Heart right ventricle (tissue), 16 donors: ENCODE measurements around the gene YEATS2. TPM values are rescaled to one million over a fixed set of nuclear protein-coding genes. Genes with fewer than 3 reads are reported as not detected.
A peak's percentile ranks its signal among the peaks of the same experiment; 100 is the strongest.
"Not testable (repeated sequence)": the region's sequence is repeated elsewhere in the genome, so short reads cannot be mapped to it uniquely, and the experiment has no call there.

Experiments
- ATAC-seq, 8 donors: fragments of 200-7000 bp; cut with Tn5 transposase; one replicate each; pipeline ENCODE4 v1.9.1; 2020; ENCODE audit warnings: mild to moderate bottlenecking in 8 of 8, moderate library complexity in 8 of 8, moderate number of reproducible peaks in 1 of 8
- DNase-seq, 2 donors: peaks; one replicate each; pipeline ENCODE4 v3.0.0-alpha.2; 2020
- H3K27ac ChIP-seq, 10 donors: fragments of 200-600 bp; sonication (generic) in 2 of 10; one replicate each; pipeline versions ENCODE4 v1.5.0 to v1.8.0; 2020 to 2022; ENCODE audit warnings: mild to moderate bottlenecking in 3 of 10
- H3K27me3 ChIP-seq, 7 donors: fragments of 200-600 bp; one replicate each; pipeline ENCODE4 v1.8.0; 2021 to 2022; ENCODE audit warnings: mild to moderate bottlenecking in 2 of 7
- H3K36me3 ChIP-seq, 9 donors: fragments of 200-600 bp; sonication (generic) in 1 of 9; one replicate each; pipeline versions ENCODE4 v1.5.0 to v1.8.0; 2020 to 2022; ENCODE audit warnings: mild to moderate bottlenecking in 2 of 9
- H3K4me1 ChIP-seq, 9 donors: fragments of 200-600 bp; sonication (generic) in 1 of 9; one replicate each; pipeline versions ENCODE4 v1.5.0 to v1.8.0; 2020 to 2022; ENCODE audit warnings: mild to moderate bottlenecking in 4 of 9
- H3K4me3 ChIP-seq, 10 donors: fragments of 200-600 bp; sonication (generic) in 2 of 10; one replicate each; pipeline versions ENCODE4 v1.5.0 to v1.8.0; 2020 to 2022; ENCODE audit warnings: mild to moderate bottlenecking in 7 of 10, moderate library complexity in 2 of 10
- H3K9me3 ChIP-seq, 11 donors: fragments of 200-600 bp in 10 of 11; sonication (generic) in 2 of 11; one replicate each; pipeline versions ENCODE4 v1.5.0 to v1.8.0; 2013 to 2022; ENCODE audit warnings: mild to moderate bottlenecking in 2 of 11, control low read depth in 1 of 11, moderate library complexity in 1 of 11
- CTCF ChIP-seq, 9 donors: fragments of 200-600 bp; sonication (generic) in 2 of 9; IDR thresholded peaks; one replicate each; pipeline versions ENCODE4 v1.5.0 to v1.8.0; 2021 to 2022; ENCODE audit warnings: antibody characterized with exemption in 9 of 9, mild to moderate bottlenecking in 5 of 9, moderate library complexity in 1 of 9
- WGBS, 2 donors: extraction: QIAGEN DNeasy Blood & Tissue Kit; methylation state at CpG; one replicate each; pipeline ENCODE4 v1.1.7; 2013; ENCODE audit warnings: inconsistent platforms in 1 of 2; 5-methylcytosine and 5-hydroxymethylcytosine counted together
- intact Hi-C, 10 donors: fragments of 100-400 bp; cut with DNase I; formaldehyde crosslinking; loops; one replicate each; pipeline versions ENCODE4 v1.11.1 to v1.14.2; 2022
- polyA plus RNA-seq, 2 donors: library from polyadenylated mRNA; stranded (reverse); fragments of 200-250 nt; gene quantifications; one replicate each; pipeline ENCODE4 v1.2.3, GENCODE V29; 2013
- total RNA-seq, 10 donors: library from RNA; stranded (reverse); fragmentation: NEBNext Ultra II Directional in 3 of 10; extraction: Animal tissue kit (Norgen Biotek cat#: 25700) in 3 of 10; gene quantifications; one replicate each; pipeline versions ENCODE4 v1.2.1 to v1.2.4, GENCODE V29; 2021 to 2023
- donor health status: Arrhythmogenic right ventricular cardiomyopathy.
- donor health status: ischemic (EF 13 %, LVEDD 7.1; RV severe dilation, severe dysfunction).
- donor health status: healthy with polysubstance abuse.
- donor health status: DM: no; HTN: yes; CAD: no.
- donor health status: DM: no; HTN: no; CAD: no.
- donor health status: ischemic (EF 25% LVEDD 6.9; RV normal size, moderate dysfunction).
- donor health status: ischemic (EF 25% LVEDD 5.7; RV mildly dilated, moderate dysfunction).
- donor health status: healthy.
- donor health status: DM: yes; HTN: yes; CAD: no.
- donor health status: Ischemic cardiomyopathy.
- donor health status: ischemic (EF 35%, LVEDD 5.7; RV mildly dilated, moderate dysfunction).
- donor health status: nonischemic (EF 11% LVEDD 7.7; RV severe dilation, severe dysfunction).
- donor health status: DM: yes; HTN: yes; CAD: no.
- donor health status: PGD.
- donor health status: ischemic (EF 29% LVEDD 5.4; RV normal size, mild dysfunction).
- donor health status: nonischemic (EF 23%, LVEDD 6.1; RV moderate dilation, normal function).

The YEATS2 gene
- total and polyA plus RNA-seq, 12 donors: 4.6 to 22.2 (median 10.1) TPM

DNA sequence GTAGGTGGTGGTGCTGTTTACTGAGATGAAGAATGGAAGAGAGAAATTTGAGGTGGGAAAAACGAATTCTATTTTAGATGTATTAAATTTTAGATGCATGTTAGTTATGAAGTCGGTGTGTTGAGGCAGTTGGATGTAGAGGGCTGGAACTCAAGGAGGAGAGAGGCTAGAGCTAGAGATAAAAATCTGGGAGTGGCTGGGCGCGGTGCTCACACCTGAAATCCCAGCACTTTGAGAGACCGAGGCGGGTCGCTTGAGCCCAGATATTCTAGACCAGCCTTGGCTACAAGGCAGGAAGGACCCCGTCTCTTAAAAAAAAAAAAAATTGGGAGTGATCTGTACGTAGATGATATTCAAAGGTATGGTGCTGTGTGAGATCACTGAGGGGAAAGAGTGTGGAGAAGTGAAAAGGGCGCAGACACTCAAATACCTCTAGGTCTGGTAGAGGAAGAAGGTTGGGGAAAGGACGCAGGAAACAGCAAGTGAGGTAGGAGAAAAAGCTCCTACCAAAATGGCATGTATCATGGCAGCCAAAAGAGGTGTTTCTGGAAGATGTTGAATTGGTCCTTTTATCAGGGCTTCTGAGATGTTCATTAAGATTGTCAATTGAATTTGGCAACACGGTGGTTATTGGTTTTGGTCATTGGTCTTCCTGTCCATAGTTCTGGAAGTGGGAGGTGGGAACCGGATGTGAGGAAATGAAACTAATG, 1.8 kb downstream of the YEATS2 start:
- no peaks in the 10 kb centered on the region for H3K27me3 ChIP-seq
- H3K27ac ChIP-seq: peak overlapping the region in 8 of 10 donors; percentile 91 to 98 (median 94)
- ATAC-seq (no peak), DNase-seq (no peak)
- peaks cover 0 to 14% (median 0%) of the 10 kb centered on the region in 9 donors for H3K36me3 ChIP-seq
- intact Hi-C loops: loop anchor here in 2 of 10 donors (2.0 to 5.0 kb wide), 2 partner anchors 62 to 63 kb away; partner anchors contain the start of gene KLHL24 (in 1 of the 2)
- peaks cover 0 to 42% (median 21%) of the 10 kb centered on the region in 9 donors for H3K4me1 ChIP-seq
- H3K4me3 ChIP-seq: peak overlapping the region in 8 of 10 donors; percentile 93 to 100 (median 98)
- H3K9me3 ChIP-seq: no peaks in the 10 kb centered on the region
- TF ChIP-seq CTCF (IDR thresholded peaks at IDR 0.05): no peak
- WGBS, 2 donors: 59 to 61% methylated on average over 13 of the region's 13 CpGs

- DNase-seq (no peak), ATAC-seq (no peak)
- H3K36me3 ChIP-seq: peaks cover 0 to 19% (median 0%) of the 10 kb centered on the region in 9 donors
- 95% methylated on average over 5 of the region's 5 CpGs for WGBS, 2 donors
- intact Hi-C loops: loop anchor here in 1 of 10 donors (10.0 kb wide), 1 partner anchor 63 kb away; no protein-coding TSS in a partner anchor
- H3K4me1 ChIP-seq: peaks cover 0 to 42% (median 21%) of the 10 kb centered on the region in 9 donors
- no peak overlapping the region for H3K27ac ChIP-seq
- no peak overlapping the region for H3K4me3 ChIP-seq
- no peaks in the 10 kb centered on the region for H3K27me3 ChIP-seq
- no peaks in the 10 kb centered on the region for H3K9me3 ChIP-seq
- no peak for TF ChIP-seq CTCF (IDR thresholded peaks at IDR 0.05)
Observed at GRCh38 chr3:183701744-183702143, 4.1 kb downstream of the YEATS2 start.

- not testable (repeated sequence) for H3K4me3 ChIP-seq, ATAC-seq, H3K27ac ChIP-seq, H3K9me3 ChIP-seq, H3K27me3 ChIP-seq, DNase-seq
- intact Hi-C loops: loop anchor here in 1 of 10 donors (10.0 kb wide), 1 partner anchor 61 kb away; no protein-coding TSS in a partner anchor
- Histone ChIP-seq H3K36me3 (peaks cover 0 to 19% (median 0%) of the 10 kb centered on the region in 9 donors), H3K4me1 (peaks cover 0 to 34% (median 19%) of the 10 kb centered on the region in 9 donors)
- 92 to 97% methylated on average over 6 of the region's 6 CpGs for WGBS, 2 donors
Observed at GRCh38 chr3:183703892-183704291, 6.3 kb downstream of the YEATS2 start.

- no peaks in the 10 kb centered on the region for H3K27me3 ChIP-seq
- DNase-seq: no peak
- intact Hi-C loops: no loop called here
- no peaks in the 10 kb centered on the region for H3K9me3 ChIP-seq
- H3K4me3 ChIP-seq: no peak overlapping the region
- no peak for ATAC-seq
- peaks cover 0 to 14% (median 0%) of the 10 kb centered on the region in 9 donors for H3K4me1 ChIP-seq
- no peak overlapping the region for H3K27ac ChIP-seq
- no peak for TF ChIP-seq CTCF (IDR thresholded peaks at IDR 0.05)
- peaks cover 0 to 18% (median 0%) of the 10 kb centered on the region in 9 donors for H3K36me3 ChIP-seq
Observed at GRCh38 chr3:183710231-183710630, 12.6 kb downstream of the YEATS2 start.

DNA sequence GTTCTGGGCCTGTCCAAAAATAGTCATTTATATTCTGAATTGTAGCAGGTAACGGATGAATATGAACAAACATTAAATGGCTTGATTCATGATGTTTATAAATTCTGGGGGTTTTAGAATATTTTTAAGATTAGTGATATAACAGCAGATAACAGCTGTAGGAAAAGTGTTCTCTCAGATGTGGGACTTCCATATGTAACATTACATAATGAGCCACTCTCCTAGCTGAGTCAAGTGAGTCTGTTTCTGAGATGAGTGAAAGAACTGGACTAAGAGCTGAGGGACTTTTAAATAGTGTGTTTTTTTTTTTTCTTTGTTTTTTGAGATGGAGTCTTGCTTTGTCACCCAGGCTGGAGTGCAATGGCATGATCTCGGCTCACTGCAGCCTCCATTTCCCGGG, 13.9 kb downstream of the YEATS2 start:
- H3K27ac ChIP-seq: no peak overlapping the region
- H3K4me1 ChIP-seq: peaks cover 0 to 18% (median 0%) of the 10 kb centered on the region in 9 donors
- 98 to 99% methylated on average over 3 of the region's 3 CpGs for WGBS, 2 donors
- intact Hi-C loops: no loop called here
- DNase-seq: no peak
- ATAC-seq: no peak
- H3K27me3 ChIP-seq: no peaks in the 10 kb centered on the region
- H3K4me3 ChIP-seq: no peak overlapping the region
- peaks cover 0 to 30% (median 6%) of the 10 kb centered on the region in 9 donors for H3K36me3 ChIP-seq
- no peak for TF ChIP-seq CTCF (IDR thresholded peaks at IDR 0.05)
- no peaks in the 10 kb centered on the region for H3K9me3 ChIP-seq
